ENCODE measurements around the gene USP44. TPM values are rescaled to one million over a fixed set of nuclear protein-coding genes. Genes with fewer than 3 reads are reported as not detected.

USP44 gene
- total and polyA plus RNA-seq, 10 of the 15 experiments (the other 5 are each of a cell fraction or from before 2014, with no cell fraction given): 0.02 to 0.26 (median 0.12) TPM; not detected in 6

DNA sequence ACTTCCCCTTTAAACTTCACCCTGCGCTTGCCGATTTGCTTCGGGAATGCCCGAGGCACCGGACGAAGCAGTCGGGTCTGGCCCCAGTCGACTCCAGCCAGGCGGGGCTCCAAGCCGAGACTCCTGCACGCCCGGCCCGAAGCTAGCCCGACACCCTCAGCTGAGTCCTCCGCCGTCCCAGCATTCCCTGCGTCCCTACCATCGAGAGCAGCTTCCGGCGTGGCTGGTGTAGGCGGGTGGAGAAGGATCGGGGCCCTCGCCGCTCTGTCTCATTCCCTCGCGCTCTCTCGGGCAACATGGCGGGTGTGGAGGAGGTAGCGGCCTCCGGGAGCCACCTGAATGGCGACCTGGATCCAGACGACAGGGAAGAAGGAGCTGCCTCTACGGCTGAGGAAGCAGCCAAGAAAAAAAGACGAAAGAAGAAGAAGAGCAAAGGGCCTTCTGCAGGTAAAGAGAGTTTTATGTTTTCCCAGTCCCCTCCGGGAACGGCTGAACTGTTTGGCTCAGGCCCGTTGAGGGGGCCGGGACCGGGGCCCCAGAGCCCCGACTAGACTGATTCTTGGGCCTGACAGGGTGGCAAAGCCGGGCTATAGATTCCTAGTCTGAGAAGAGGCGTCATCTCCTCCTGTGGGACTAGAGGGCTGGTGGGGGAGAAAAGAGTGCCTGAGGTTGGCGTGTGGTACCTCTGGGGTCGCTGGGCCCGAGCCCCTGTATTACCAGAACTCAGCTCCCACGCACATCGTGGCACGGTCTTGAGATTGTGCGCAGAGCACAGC, 77.2 kb downstream of the USP44 start, which contains the start of gene METAP2 (continued):
- TF ChIP-seq CUX1 (IDR thresholded peaks at IDR 0.05; ENCODE audit: insufficient replicate concordance, low read depth, low read length) (no peak), FOXK2 (IDR thresholded peaks at IDR 0.05) (no peak), NFIC (IDR thresholded peaks at IDR 0.05; ENCODE audit: low read depth, low read length) (peak; percentile 25; the same call in 1 of the 2 replicates), MYC (IDR thresholded peaks at IDR 0.05; ENCODE audit: insufficient read depth, insufficient read length, insufficient replicate concordance, low read length, severe bottlenecking) (peak; percentile 51), ZBED1 (IDR thresholded peaks at IDR 0.05; ENCODE audit: borderline replicate concordance) (no peak), HDAC6 (IDR thresholded peaks at IDR 0.05; ENCODE audit: unreplicated experiment) (no peak), SIX5 (IDR thresholded peaks at IDR 0.05; ENCODE audit: low read depth, low read length, severe bottlenecking) (peak; percentile 26), POLR2AphosphoS2 (IDR thresholded peaks at IDR 0.05; ENCODE audit: low read depth, low read length) (peak; percentile 70; the same call in 1 of the 2 replicates), STAT3 (IDR thresholded peaks at IDR 0.05; ENCODE audit: low read depth, low read length) (no peak; the same call in 1 of the 2 replicates), CBX3 (IDR thresholded peaks at IDR 0.05; ENCODE audit: borderline replicate concordance, low read depth) (no peak), E2F8 (IDR thresholded peaks at IDR 0.05; ENCODE audit: low read depth, partially characterized antibody) (no peak), EZH2 (IDR thresholded peaks at IDR 0.05; ENCODE audit: borderline replicate concordance, control insufficient read depth, low read depth, low read length) (no peak), CBFB (IDR thresholded peaks at IDR 0.05; ENCODE audit: low read depth) (peak; percentile 77; the same call in 1 of the 2 replicates), TCF7 (IDR thresholded peaks at IDR 0.05; ENCODE audit: borderline replicate concordance) (0 out of 2 replicates have a peak, but pooled peaks have one; percentile 15), PML (IDR thresholded peaks at IDR 0.05; ENCODE audit: low read length) (peak; percentile 98), EP300 (IDR thresholded peaks at IDR 0.05; ENCODE audit: borderline replicate concordance in 1 of 2, control insufficient read depth in 1 of 2, low read depth in 2 of 2, low read length in 2 of 2) (no peak), PAX5 (IDR thresholded peaks at IDR 0.05; ENCODE audit: borderline replicate concordance, low read depth, low read length) (peak; percentile 39; the same call in 1 of the 2 replicates), RUNX3 (IDR thresholded peaks at IDR 0.05; ENCODE audit: low read length) (no peak), RAD51 (IDR thresholded peaks at IDR 0.05) (no peak), YY1 (IDR thresholded peaks at IDR 0.05; ENCODE audit: low read depth, low read length) (peak; percentile 96), NR2C1 (IDR thresholded peaks at IDR 0.05) (0 out of 2 replicates have a peak, but pooled peaks have one; percentile 14), BMI1 (IDR thresholded peaks at IDR 0.05; ENCODE audit: borderline replicate concordance) (no peak), ZSCAN29 (IDR thresholded peaks at IDR 0.05) (no peak)

Data from GM12878 (cell line).